T-helper 9 cell (primary cell): Measurements from ENCODE around the gene SEMA4B.

ENCODE experiments used
- DNase-seq: peaks from one replicate; pipeline ENCODE4 v3.0.0-alpha.2; 2020

The SEMA4B gene

DNA sequence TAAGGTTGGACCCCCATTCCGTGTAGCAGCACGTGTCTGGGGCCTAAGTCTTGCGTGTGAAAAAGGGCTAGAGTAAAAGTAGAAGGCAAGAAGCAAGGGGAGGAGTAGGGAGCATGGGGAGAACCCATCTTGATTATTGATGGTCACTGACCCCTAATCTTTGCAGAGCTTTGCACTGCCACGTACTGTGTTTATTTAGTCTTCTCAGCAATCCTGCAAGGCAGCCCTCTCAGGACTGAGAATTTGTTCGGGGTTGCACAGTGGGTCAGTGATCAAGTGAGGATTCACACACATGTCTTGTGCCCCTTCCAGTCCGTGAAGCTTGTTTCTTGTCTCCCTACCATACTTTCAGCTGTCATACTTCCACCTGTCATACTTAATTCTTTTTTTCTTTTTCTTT lies 7.2 kb downstream of the SEMA4B start:
- no peak for DNase-seq

GRCh38 chr15:90209591-90209990 lies 8.5 kb downstream of the SEMA4B start:
- no peak for DNase-seq

- no peak for DNase-seq
Observed at GRCh38 chr15:90210593-90210992, 9.5 kb downstream of the SEMA4B start.

GRCh38 chr15:90211009-90211408 lies 9.9 kb downstream of the SEMA4B start:
- DNase-seq, result no peak

- DNase-seq, result no peak
Observed at GRCh38 chr15:90211440-90212143, 10.5 kb downstream of the SEMA4B start.

GRCh38 chr15:90212221-90213098 lies 11.3 kb downstream of the SEMA4B start:
- DNase-seq, result no peak

DNA sequence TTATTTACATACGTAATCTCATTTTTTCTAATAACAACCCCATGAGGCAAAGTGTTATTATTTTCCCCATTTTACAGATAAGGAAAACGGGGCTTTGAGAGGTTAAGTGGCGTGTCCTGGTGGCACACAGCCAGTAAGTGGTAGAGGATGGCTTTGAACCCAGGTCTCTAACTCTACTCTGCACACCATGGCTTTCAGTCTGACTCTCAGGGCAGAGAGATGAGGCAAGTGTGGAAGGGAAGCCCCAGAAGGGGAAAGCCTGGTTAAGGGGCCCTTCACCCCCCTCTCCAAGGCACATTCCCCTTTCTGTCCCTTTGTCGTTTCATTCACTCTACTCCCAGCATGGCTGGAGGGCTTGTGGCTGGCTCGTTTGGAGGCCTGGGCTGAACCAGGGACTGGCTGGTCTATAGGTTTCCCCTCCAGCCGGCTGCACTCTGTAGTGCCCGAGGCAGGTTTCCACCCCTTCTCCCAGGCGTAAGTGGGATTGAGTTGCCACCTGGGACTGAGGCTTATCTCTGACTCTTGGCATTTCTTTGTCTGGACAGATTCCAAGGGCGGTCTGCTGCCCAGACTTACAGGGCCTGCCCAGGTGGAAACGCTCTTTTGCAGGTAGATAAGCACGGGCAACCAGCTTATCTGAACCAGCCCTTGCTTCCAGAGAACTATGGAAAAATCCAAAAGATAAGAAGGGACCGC lies 12.1 kb downstream of the SEMA4B start:
- DNase-seq, result no peak

GRCh38 chr15:90213818-90214204 lies 12.7 kb downstream of the SEMA4B start:
- no peak for DNase-seq

DNA sequence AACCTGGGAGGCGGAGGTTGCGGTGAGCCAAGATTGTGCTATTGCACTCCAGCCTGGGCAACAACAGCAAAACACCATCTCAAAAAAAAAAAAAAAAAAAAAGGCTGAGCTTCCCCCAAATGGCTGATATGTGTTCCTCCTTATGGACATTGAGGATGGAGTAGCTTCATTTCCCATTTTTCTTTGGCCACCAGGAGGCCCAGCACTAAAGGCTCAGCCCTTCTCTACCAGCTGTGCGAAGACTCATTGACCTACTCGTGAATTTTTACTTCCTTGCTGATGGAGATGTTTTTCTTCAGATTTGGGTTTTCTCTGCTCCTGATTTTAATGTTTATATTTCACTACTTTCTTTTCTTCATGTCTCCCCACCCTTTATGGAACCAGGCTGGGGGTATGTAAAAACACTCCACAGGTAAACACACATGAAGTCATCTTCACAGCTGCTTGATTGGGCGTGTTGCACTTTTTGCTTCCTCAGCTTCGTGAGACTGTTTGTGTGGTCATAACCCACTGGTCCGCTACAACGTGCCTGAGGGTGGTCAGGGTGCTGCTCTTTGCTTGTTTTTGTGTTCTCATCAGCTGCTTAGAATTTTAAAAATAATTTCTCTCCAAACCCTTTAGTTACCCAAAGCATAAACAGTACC lies 13.5 kb downstream of the SEMA4B start:
- DNase-seq, result no peak

DNA sequence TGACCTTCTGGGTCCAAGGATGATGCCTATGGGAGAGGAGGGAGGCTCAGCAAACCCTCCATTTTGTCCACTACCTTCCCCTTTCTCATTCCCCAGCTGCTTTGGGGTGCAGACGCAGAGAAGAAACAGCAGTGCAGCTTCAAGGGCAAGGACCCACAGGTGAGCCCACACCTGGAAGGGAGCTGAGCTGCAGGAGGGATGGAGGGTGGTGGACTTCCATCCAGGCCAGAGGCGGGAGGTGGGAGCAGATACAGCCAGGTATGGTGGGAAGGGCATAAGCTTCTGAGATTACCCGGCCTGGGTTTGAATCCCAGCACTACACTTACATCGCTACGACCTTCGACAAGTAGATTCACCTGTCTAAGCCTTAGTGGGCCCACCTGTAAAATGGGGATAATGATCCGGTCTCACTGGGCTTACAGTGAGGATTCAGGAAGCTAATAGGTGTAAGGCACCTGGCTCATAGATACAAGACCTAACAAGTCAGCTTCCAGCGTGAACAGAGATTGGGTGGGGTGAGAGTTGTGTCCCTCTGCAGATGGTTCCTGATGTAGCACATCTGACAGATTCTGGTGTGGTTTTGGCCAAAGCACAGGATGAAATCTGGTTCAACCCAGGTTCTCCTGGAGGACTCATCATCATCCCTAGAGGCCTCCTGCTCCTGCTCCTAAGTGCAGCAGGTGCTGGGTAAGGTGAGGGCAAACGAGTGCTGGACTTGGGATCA lies 16.7 kb downstream of the SEMA4B start:
- DNase-seq, result no peak

DNA sequence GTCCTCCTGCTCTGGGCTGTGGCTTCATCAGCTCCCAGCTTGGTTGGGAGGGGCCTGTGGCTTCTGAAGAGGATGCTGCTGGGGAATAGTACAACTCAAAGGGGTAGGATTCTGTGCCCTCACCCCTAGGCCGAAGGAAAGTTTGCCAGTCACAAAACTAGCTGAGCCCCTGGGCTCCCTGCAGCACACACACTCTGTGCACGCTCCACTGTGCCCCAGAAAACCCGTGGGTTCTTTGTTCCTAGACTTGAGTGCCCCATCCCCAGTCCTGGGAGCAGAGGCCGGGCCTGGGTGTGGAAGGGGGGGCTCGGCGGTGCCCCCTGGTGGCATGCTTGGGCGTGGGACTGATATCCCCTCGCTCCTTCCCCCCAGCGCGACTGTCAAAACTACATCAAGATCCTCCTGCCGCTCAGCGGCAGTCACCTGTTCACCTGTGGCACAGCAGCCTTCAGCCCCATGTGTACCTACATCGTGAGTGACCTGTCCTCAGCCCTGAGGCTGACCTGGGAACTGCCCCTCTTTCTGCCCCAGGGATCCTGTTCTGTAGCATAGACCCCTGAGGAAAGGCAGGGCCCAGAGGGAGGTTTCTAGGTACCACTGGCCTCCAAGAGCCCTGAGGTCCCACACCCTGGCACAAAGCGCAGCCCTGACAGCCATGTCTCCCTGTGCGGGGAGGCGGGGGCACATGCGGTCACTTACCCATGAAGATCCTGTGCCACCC lies 18.5 kb downstream of the SEMA4B start:
- peak; percentile 53 for DNase-seq

- no peak for DNase-seq
Observed at GRCh38 chr15:90221246-90221900, 20.2 kb downstream of the SEMA4B start.

- DNase-seq, result no peak
Observed at GRCh38 chr15:90222547-90222946, 21.4 kb downstream of the SEMA4B start.

DNA sequence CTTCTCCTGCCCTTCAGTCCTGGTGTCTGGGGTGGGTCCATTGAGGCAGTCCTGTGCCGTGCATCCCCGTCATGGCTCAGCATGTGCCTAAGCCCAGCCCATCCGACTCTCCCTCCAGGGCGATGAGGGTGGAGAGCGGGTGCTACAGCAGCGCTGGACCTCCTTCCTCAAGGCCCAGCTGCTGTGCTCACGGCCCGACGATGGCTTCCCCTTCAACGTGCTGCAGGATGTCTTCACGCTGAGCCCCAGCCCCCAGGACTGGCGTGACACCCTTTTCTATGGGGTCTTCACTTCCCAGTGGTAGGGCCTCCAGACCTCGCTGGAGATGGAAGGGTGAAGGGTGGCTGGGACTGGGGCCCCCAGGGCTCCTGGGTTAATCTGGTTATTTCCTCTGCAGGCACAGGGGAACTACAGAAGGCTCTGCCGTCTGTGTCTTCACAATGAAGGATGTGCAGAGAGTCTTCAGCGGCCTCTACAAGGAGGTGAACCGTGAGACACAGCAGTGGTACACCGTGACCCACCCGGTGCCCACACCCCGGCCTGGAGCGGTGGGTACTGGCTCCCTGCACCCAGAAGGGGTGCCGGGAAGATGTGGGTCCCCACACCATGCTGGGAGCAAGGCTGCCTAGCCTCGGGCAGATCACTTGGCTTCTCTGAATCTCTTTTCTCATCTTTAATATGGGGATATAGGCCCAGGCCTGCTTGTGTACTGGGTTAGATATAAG lies 22.5 kb downstream of the SEMA4B start:
- no peak for DNase-seq

GRCh38 chr15:90225047-90225446 lies 23.9 kb downstream of the SEMA4B start:
- no peak for DNase-seq

- no peak for DNase-seq
Observed at GRCh38 chr15:90225504-90226234, 24.5 kb downstream of the SEMA4B start.

DNA sequence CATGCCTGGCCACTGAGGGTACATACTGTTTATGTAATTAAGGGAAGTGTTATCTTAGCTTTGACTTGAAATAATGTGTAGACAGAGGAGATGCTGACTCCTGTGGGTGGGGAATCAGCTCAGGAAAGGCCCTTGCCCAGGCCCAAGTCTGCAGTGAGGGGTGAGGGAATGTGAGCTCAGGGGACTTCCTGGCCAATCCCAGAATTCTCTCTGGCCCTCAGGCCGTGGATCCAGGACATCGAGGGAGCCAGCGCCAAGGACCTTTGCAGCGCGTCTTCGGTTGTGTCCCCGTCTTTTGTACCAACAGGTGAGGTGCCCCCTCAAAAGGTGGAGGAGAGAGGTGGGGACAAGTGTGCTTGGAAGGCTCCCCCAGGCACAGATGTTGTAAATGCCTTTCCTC lies 26.2 kb downstream of the SEMA4B start:
- DNase-seq, result no peak

DNA sequence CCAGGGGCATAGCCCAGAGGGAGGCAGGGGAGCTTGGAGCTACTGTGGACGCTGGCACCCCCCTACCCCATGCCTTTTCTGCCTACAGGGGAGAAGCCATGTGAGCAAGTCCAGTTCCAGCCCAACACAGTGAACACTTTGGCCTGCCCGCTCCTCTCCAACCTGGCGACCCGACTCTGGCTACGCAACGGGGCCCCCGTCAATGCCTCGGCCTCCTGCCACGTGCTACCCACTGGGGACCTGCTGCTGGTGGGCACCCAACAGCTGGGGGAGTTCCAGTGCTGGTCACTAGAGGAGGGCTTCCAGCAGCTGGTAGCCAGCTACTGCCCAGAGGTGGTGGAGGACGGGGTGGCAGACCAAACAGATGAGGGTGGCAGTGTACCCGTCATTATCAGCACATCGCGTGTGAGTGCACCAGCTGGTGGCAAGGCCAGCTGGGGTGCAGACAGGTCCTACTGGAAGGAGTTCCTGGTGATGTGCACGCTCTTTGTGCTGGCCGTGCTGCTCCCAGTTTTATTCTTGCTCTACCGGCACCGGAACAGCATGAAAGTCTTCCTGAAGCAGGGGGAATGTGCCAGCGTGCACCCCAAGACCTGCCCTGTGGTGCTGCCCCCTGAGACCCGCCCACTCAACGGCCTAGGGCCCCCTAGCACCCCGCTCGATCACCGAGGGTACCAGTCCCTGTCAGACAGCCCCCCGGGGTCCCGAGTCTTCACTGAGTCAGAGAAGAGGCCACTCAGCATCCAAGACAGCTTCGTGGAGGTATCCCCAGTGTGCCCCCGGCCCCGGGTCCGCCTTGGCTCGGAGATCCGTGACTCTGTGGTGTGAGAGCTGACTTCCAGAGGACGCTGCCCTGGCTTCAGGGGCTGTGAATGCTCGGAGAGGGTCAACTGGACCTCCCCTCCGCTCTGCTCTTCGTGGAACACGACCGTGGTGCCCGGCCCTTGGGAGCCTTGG lies 27.0 kb downstream of the SEMA4B start:
- no peak for DNase-seq

DNA sequence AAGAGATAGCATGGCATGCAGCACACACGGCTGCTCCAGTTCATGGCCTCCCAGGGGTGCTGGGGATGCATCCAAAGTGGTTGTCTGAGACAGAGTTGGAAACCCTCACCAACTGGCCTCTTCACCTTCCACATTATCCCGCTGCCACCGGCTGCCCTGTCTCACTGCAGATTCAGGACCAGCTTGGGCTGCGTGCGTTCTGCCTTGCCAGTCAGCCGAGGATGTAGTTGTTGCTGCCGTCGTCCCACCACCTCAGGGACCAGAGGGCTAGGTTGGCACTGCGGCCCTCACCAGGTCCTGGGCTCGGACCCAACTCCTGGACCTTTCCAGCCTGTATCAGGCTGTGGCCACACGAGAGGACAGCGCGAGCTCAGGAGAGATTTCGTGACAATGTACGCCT lies 27.8 kb downstream of the SEMA4B start:
- DNase-seq, result no peak
